Hepatocyte (in vitro differentiated cells): ENCODE data around the gene JARID2.

Experiments used
- CTCF ChIP-seq: fragments of 200-600 bp; sonication (generic); IDR thresholded peaks from 2 replicates; pipeline ENCODE4 v1.5.1; 2016; ENCODE audit warnings: antibody characterized with exemption, mild to moderate bottlenecking; ENCODE audit not compliant: poor library complexity
- EZH2 ChIP-seq: fragments of 200-600 bp; sonication (generic); IDR thresholded peaks from 2 replicates; pipeline ENCODE4 v1.6.1; 2016; ENCODE audit warnings: antibody characterized with exemption, mild to moderate bottlenecking, borderline replicate concordance
- EZH2phosphoT487 ChIP-seq: fragments of 200-600 bp; sonication (generic); IDR thresholded peaks from one replicate; pipeline ENCODE4 v1.6.1; 2018; ENCODE audit warnings: antibody characterized with exemption, mild to moderate bottlenecking, low read depth, moderate library complexity; ENCODE audit not compliant: unreplicated experiment, severe bottlenecking

GRCh38 chr6:15496345-15497131, 250.7 kb downstream of the JARID2 start:
- TF ChIP-seq CTCF, result no peak
- no peak for TF ChIP-seq EZH2
- no peak for TF ChIP-seq EZH2phosphoT487
